SK-N-MC (cell line): ENCODE data around the gene CLK3.

Experiments
- EZH2 ChIP-seq: fragments of 200-600 bp; sonication (generic); IDR thresholded peaks from one replicate; pipeline ENCODE4 v1.6.1; 2017; ENCODE audit warnings: antibody characterized with exemption
- FOXP2 ChIP-seq: optimal IDR thresholded peaks from 2 replicates; pipeline ENCODE3; 2011; ENCODE audit warnings: mild to moderate bottlenecking, moderate library complexity; ENCODE audit not compliant: insufficient read depth; ENCODE audit errors: extremely low read length, control extremely low read depth
- POLR2AphosphoS5 ChIP-seq: IDR thresholded peaks from 2 replicates; pipeline ENCODE4 v1.6.1; 2012; ENCODE audit warnings: mild to moderate bottlenecking, low read depth, low read length, borderline replicate concordance

GRCh38 chr15:74628199-74628598 is 12.6 kb downstream of the CLK3 start:
- TF ChIP-seq EZH2 (no peak), POLR2AphosphoS5 (no peak), FOXP2 (no peak)
